NCI-H2196 treated with DMSO at 0.1 percent for 48 hours (cell line): ENCODE measurements around the gene ENGASE.

ENCODE experiments used
- DNase-seq: peaks from one replicate; lab custom pipeline; 2025; ENCODE audit not compliant: unreplicated experiment; lab: John Stamatoyannopoulos, UW

The ENGASE gene

DNA sequence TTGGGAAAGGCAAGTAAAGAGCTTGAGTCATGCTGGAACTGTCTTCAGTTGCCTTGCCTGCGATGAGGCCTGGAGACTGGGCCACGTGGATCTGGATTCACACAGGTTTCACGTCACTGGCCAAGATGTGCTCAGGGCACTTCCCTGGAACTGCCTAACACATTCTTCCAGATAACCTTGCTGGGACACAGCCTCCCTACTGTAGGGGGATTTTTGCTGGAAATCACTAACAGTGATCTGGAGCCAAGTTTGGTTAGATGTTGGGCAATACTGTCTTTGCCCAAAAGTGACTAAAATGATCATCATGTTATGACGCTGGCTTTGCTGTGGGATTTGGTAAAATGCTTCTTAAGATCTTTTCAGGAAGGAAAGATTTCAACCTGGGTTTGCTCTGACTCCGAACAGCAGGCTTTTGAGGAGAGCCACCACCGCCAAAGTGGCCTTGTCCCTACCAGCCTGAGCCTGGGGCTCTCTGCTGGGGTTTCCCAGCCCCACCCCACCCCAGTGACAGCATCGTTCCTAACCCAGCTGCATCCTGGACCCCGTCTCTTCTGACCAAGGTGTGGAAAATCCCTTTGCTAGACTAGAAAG lies 36.0 kb upstream of the ENGASE start:
- DNase-seq: no peak

- DNase-seq: no peak
These were observed 35.5 kb upstream of the ENGASE start for GRCh38 chr17:79039171-79039570.

DNA sequence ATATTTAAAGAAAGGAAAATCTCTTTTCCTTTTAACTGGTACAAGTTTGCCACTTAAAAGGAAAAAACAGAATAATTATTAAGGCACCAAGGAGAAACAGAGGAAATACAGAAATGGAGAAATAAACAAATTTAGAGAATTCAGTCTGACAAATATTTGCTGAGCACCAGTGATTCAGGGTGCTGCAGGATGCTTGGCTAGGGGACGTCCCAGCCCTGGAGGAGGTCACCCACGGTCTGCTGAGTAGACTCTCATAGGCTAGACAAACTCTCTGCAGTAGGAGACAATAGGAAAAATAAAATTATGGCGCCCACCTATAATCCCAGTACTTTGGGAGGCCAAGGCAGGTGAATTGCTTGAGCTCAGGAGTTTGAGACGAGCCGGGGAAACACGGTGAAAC lies 34.7 kb upstream of the ENGASE start:
- DNase-seq: no peak

- DNase-seq: no peak
These were observed 33.5 kb upstream of the ENGASE start for GRCh38 chr17:79041041-79041570.

DNA sequence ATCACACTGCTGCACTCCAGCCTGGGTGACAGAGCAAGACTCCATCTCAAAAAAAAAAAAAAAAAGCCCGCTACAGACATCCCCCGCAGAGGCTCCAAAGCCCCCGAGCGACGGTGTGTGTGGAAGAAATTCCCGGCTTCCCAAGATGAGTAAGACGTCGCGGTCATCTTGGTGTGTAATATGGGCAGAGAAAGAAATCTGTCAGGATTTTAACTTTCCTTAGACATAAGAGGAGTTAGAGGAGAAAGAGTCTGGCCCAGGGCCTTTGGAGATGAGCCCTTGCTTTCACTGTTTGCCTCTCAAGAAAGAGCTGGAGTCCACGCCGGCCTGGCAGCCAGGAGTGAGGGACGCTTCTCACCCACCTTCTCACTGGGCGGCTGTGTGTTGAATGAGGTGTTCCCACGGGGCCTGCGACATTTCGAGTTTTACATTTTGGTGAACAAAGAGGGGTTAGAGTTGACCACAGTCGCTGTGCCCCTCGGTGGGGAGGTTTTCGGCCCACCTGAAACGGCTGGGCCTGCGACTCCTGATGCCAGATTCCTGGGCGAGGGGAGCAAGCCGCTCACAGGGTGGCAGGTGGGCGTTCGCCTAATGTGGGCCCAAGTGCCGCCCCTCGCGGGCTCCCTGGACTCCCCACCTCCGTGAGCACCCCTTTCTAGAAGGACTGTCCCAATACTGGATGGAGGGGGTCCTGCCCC lies 32.8 kb upstream of the ENGASE start:
- no peak for DNase-seq

GRCh38 chr17:79042421-79043190 lies 32.0 kb upstream of the ENGASE start:
- DNase-seq: peak; percentile 70

- DNase-seq: no peak
These were observed 31.3 kb upstream of the ENGASE start for GRCh38 chr17:79043191-79043930.

DNA sequence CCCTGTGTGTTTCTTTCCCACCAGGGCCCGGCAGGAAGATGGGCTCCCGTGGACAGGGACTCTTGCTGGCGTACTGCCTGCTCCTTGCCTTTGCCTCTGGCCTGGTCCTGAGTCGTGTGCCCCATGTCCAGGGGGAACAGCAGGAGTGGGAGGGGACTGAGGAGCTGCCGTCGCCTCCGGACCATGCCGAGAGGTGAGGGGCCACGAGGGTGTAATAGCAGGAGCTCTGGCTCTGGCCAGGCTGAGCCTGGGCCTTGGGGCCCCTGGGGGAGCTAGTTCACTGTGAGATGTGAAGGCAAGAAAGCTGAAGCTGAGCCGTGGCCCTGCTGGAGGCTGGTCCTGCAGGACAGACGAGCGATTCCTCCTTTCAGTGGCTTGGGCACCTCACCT lies 30.7 kb upstream of the ENGASE start:
- no peak for DNase-seq

- no peak for DNase-seq
These were observed 30.2 kb upstream of the ENGASE start for GRCh38 chr17:79044462-79044861.

DNA sequence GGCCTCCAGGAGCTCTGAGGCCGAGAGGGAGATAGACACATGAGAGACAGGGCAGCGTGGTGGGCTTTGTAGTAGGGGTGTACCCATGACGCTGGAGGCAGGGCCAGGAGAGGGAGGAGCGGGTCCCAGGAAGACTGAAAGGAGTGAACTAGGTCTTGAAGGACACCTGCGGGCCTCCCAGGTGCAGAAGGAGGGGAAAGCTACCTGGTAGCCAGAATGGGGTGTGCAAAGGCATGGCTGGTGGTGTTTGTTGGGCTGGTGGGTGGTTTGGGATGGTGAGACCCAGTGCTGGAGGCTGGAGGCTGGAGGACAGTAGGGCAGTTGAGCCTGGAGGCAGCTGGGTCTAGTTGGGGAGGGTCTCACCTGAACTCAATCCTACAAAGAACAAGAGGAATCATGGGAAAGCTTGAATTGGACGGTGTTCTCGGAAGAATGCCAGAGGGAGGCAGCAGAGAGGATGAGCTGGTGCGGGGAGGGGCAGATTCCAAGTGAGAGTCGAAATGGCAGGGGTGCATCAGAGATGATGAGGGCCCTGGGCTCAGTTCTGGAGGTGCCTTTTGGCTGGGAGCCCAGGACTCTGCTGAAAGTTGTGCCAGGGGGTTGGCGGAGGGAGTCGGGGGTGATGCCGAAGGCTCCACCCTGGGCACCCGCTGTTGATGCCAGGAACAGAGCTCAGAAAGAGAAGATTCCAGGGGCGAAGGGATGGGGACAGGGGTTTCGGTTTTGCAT lies 29.5 kb upstream of the ENGASE start:
- DNase-seq: no peak

- peak; percentile 72 for DNase-seq
These were observed 28.8 kb upstream of the ENGASE start for GRCh38 chr17:79045842-79046196.

GRCh38 chr17:79046197-79046915 lies 28.3 kb upstream of the ENGASE start:
- DNase-seq: no peak

DNA sequence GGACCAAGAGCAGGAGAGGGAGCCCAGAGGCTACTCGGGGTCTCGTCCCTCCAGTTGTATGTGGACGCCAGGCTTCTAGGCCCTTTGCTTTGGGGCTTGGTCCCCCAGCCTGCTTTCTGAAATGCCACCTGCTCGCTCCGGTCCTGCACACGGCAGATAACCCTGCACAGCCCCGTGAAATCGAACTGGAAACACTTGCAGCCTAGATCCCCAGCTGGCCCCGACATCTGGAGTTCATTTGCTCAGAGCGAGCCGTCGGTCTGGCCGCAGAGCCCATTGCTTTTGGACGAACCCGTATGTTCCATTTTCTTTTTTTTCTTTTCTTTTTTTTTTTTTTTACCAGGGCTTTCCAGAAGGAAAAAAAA lies 27.7 kb upstream of the ENGASE start:
- no peak for DNase-seq

GRCh38 chr17:79047291-79047920 lies 27.2 kb upstream of the ENGASE start:
- DNase-seq: no peak

DNA sequence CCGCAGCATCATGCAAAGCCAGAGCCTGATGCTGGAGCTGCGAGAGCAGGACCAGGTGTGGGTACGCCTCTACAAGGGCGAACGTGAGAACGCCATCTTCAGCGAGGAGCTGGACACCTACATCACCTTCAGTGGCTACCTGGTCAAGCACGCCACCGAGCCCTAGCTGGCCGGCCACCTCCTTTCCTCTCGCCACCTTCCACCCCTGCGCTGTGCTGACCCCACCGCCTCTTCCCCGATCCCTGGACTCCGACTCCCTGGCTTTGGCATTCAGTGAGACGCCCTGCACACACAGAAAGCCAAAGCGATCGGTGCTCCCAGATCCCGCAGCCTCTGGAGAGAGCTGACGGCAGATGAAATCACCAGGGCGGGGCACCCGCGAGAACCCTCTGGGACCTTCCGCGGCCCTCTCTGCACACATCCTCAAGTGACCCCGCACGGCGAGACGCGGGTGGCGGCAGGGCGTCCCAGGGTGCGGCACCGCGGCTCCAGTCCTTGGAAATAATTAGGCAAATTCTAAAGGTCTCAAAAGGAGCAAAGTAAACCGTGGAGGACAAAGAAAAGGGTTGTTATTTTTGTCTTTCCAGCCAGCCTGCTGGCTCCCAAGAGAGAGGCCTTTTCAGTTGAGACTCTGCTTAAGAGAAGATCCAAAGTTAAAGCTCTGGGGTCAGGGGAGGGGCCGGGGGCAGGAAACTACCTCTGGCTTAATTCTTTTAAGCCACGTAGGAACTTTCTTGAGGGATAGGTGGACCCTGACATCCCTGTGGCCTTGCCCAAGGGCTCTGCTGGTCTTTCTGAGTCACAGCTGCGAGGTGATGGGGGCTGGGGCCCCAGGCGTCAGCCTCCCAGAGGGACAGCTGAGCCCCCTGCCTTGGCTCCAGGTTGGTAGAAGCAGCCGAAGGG lies 26.4 kb upstream of the ENGASE start:
- DNase-seq: no peak

- no peak for DNase-seq
These were observed 25.5 kb upstream of the ENGASE start for GRCh38 chr17:79048826-79049755.

- DNase-seq: no peak
These were observed 24.8 kb upstream of the ENGASE start for GRCh38 chr17:79049821-79050220.

DNA sequence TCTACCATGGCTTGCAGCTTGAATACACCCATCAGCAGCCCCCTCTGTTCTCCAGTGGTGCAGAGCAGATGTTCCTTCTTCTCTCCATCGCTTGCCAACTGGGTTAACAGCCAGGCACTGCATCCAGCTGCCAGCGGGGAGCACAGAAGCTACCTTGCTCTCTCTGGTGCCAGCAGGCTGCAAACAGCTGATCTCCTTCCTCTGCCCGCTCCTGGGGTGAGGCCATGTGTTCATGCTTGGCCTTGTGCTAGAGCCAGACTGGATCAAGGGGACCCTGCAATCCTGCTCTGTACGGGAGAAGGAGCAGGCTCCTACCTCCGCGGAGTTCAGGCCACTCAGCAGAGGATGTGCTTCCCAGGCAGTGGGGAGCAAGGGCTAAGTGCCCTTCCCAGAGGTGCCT lies 24.1 kb upstream of the ENGASE start:
- no peak for DNase-seq
